GM19372 (cell line): ENCODE results near the gene GNL3L.
"Not testable (repeated sequence)": the region's sequence is repeated elsewhere in the genome, so short reads cannot be mapped to it uniquely, and the experiment has no call there.

ENCODE experiments used
- ATAC-seq: cut with Tn5 transposase; IDR thresholded peaks from one replicate; pipeline ENCODE4 v1.9.1; 2021; ENCODE audit warnings: mild to moderate bottlenecking, low read depth, moderate library complexity; ENCODE audit not compliant: unreplicated experiment

GNL3L gene

DNA sequence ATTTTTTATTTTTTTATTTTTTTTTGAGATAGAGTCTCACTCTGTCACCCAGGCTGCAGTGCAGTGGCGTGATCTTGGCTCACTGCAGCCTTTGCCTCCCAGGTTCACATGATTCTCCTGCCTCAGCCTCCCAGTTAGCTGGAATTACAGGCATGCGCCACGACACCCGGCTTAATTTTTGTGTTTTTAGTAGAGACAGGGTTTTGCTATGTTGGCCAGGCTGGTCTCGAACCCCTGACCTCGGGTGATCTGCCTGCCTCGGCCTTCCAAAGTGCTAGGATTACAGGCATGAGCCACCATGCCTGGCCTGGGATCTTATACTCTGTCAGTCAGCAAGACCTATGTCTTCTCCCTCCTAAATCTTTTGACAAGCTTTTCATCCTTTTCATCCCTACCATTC lies 25.0 kb downstream of the GNL3L start:
- ATAC-seq: not testable (repeated sequence)

DNA sequence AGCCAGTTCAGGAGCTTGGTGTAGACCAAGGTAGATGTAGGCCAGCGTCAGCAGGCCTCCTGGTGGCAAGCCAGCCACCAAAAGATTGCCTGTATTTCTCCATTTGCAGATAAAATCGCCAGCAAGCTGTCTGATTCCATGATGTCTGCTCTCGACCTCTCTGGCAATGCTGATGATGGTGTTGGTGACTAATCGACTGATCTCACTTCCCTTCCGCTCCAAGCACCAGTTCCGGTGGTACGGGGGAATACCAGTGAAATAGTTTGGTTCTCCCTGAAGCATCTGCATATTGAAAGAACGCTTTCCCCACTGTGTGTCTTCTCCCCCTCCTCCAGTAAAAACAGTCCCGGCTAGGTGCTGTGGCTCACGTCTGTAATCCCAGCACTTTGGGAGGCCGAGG lies 30.4 kb downstream of the GNL3L start:
- no peak for ATAC-seq

DNA sequence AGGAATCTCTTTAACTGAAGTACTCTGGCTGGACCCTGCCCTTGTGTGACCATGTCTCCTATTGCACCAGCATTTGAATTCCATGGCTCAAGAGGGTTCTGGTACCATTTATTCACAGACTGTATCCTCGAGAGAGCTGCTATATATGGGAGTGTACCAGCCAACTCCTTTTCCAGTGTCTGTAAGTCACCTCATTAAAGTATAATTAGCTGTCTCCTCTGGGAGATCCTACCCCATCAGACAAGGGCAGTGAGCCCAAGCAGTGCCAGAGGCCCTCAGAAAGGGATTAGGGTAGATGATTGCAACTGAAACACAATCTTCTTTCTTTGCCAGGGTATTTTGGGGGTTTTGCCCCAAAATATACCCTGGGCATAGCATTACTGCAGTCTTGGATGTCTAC lies 31.6 kb downstream of the GNL3L start:
- ATAC-seq: no peak

DNA sequence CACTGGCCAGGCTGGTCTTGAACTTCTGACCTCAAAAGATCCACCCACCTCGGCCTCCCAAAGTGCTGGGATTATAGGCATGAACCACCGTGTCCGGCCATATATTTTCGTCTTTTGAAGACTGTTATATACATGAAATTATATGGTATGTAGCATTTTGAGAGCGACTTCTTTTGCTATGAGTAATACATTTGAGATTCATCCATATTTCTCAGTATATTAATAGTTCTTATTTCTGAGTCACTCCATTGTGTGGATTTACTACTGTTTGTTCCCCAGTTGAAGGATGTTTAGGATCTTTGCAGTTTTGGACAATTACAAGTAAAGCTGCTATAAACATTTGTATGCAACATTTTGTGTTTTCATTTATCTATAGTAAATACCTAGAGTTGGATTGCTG lies 34.9 kb downstream of the GNL3L start:
- ATAC-seq: no peak

DNA sequence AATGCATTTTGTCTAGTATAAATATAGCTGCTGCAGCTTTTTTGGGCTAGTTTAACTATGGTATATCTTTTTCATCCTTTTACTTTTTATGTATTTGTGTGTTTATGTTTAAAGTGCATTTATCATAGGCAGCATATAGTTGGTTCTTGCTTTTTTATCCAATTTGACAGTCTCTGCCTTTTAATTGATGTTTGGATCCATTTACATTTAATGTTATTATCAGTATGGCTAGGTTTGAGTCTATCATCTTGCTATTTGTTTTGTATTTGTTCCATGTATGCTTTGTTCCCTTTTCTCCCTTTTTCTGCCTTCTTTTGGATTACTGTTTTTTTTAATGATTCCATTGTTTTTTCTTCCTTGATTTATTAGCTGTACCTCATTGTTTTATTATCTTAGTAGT lies 40.3 kb downstream of the GNL3L start:
- no peak for ATAC-seq

DNA sequence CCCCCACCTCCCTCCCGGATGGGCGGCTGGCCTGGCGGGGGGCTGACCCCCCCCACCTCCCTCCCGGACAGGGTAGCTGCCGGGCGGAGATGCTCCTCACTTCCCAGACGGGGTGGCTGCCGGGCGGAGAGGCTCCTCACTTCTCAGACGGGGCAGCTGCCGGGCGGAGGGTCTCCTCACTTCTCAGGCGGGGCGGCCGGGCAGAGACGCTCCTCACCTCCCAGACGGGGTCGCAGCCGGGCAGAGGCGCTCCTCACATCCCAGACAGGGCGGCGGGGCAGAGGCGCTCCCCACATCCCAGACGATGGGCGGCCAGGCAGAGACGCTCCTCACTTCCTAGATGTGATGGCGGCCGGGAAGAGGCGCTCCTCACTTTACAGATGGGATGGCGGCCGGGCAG lies 42.6 kb downstream of the GNL3L start:
- not testable (repeated sequence) for ATAC-seq

DNA sequence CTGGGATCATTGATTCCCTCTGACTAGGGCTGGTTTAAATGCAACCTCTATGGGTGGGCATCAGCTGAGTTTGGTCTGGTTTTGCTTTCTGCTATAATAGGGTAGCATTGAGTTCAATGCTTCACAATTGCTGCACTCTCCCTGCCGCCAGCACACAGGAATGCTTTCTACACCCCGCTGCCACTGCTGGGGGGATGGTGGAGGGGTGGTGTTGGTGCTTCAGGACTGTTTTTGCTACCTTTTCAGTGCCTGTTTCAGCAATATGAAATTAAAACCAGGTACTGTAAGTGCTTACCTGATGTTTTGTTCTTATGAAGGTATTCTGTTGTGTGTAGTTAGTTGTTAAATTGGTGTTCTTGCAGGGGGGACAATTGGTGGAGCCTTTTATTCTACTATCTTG lies 67.7 kb downstream of the GNL3L start:
- no peak for ATAC-seq

DNA sequence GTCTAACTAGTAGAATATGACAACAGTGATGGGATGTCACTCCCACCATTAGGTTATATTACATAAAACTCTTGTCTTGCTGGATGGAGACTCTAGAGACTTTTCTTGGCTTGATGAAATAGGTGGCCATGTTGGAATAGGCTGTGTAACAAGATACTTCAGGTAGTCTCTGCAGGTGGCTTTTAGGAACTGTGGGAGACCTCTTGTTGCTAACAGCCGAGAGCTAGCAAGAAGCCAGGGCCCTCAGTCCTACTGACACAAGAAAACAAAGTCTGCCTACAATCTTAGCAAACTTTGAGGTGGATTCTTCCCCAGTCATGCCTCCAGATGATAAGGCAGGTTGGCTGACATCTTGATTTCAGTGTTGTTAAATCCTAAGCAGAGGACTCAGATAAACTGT lies 72.5 kb downstream of the GNL3L start:
- ATAC-seq: no peak
